ENCODE data around the gene GPER1. TPM values are rescaled to one million over a fixed set of nuclear protein-coding genes. Genes with fewer than 3 reads are reported as not detected.

The GPER1 gene
- total RNA-seq, 1 experiment from 2014 or later, result 2.9 TPM

DNA sequence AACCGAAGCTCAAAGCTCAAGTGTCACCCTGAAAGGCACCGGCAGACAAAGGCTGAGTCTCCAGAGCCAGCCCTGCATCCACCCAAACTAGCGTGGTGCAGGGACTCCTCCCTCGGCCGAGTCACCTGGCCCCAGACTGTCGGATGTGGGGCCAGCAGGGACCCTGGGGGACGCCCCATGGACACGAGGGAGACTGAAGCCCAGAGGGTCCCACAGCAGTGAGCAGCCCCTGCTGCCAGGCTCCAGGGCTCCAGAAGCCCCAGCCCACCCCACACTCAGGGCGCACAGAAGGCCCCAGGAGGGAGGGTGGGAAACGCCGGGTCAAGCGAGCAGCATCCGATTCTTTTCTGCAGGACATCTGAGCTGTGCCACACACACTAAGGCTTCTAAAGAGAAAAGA is 23.3 kb upstream of the GPER1 start:
- ATAC-seq, result no peak
- Histone ChIP-seq H3K27ac (ENCODE audit: low read length) (no peak overlapping the region), H3K4me1 (ENCODE audit: control insufficient read depth, insufficient read depth, low read length) (peaks cover 17% of the 10 kb centered on the region), H3K36me3 (ENCODE audit: control insufficient read depth, insufficient read depth, low read length) (no peaks in the 10 kb centered on the region), H3K4me3 (ENCODE audit: low read depth in 2 of 2, low read length in 2 of 2) (no peak overlapping the region), H3K9me3 (ENCODE audit: control insufficient read depth, insufficient read depth, low read depth, low read length) (no peaks in the 10 kb centered on the region), H3K27me3 (ENCODE audit: control insufficient read depth, insufficient read depth, low read length) (no peaks in the 10 kb centered on the region)
- no peak for DNase-seq (ENCODE audit: low read depth, low spot score)
- in situ Hi-C loops (cut with HindIII; ENCODE audit: low pct_unique_long_range_greater_than_20kb, low sequenced_read_pairs), result no loop called here
- intact Hi-C loops (cut with micrococcal nuclease; ENCODE audit: unreplicated experiment), result loop anchor here (2.0 kb wide), 1 partner anchor 72 kb away; no protein-coding TSS in a partner anchor
- ChIA-PET POLR2A (no interaction called here), CTCF (interaction anchor here (2.6 kb wide), 1 partner anchor 71 kb away, joined by 49 read pairs; no protein-coding TSS in a partner anchor)
- BruUV-seq (replicated peaks), result no TSS peak
- TF ChIP-seq SIN3A (IDR thresholded peaks at IDR 0.05; ENCODE audit: borderline replicate concordance, insufficient read depth, low read depth, low read length) (no peak), TCF7L2 (IDR thresholded peaks at IDR 0.05; ENCODE audit: low read depth, low read length) (no peak), POLR2AphosphoS5 (IDR thresholded peaks at IDR 0.05; ENCODE audit: low read depth, low read length) (no peak)
- TF ChIP-seq, protein P1, sequence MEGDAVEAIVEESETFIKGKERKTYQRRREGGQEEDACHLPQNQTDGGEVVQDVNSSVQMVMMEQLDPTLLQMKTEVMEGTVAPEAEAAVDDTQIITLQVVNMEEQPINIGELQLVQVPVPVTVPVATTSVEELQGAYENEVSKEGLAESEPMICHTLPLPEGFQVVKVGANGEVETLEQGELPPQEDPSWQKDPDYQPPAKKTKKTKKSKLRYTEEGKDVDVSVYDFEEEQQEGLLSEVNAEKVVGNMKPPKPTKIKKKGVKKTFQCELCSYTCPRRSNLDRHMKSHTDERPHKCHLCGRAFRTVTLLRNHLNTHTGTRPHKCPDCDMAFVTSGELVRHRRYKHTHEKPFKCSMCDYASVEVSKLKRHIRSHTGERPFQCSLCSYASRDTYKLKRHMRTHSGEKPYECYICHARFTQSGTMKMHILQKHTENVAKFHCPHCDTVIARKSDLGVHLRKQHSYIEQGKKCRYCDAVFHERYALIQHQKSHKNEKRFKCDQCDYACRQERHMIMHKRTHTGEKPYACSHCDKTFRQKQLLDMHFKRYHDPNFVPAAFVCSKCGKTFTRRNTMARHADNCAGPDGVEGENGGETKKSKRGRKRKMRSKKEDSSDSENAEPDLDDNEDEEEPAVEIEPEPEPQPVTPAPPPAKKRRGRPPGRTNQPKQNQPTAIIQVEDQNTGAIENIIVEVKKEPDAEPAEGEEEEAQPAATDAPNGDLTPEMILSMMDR (IDR thresholded peaks at IDR 0.05), result no peak
- TF ChIP-seq, protein P2, sequence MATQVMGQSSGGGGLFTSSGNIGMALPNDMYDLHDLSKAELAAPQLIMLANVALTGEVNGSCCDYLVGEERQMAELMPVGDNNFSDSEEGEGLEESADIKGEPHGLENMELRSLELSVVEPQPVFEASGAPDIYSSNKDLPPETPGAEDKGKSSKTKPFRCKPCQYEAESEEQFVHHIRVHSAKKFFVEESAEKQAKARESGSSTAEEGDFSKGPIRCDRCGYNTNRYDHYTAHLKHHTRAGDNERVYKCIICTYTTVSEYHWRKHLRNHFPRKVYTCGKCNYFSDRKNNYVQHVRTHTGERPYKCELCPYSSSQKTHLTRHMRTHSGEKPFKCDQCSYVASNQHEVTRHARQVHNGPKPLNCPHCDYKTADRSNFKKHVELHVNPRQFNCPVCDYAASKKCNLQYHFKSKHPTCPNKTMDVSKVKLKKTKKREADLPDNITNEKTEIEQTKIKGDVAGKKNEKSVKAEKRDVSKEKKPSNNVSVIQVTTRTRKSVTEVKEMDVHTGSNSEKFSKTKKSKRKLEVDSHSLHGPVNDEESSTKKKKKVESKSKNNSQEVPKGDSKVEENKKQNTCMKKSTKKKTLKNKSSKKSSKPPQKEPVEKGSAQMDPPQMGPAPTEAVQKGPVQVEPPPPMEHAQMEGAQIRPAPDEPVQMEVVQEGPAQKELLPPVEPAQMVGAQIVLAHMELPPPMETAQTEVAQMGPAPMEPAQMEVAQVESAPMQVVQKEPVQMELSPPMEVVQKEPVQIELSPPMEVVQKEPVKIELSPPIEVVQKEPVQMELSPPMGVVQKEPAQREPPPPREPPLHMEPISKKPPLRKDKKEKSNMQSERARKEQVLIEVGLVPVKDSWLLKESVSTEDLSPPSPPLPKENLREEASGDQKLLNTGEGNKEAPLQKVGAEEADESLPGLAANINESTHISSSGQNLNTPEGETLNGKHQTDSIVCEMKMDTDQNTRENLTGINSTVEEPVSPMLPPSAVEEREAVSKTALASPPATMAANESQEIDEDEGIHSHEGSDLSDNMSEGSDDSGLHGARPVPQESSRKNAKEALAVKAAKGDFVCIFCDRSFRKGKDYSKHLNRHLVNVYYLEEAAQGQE (IDR thresholded peaks at IDR 0.05; ENCODE audit: insufficient read depth in 1 of 2, low read depth in 2 of 2, low read length in 1 of 2), result no peak

DNA sequence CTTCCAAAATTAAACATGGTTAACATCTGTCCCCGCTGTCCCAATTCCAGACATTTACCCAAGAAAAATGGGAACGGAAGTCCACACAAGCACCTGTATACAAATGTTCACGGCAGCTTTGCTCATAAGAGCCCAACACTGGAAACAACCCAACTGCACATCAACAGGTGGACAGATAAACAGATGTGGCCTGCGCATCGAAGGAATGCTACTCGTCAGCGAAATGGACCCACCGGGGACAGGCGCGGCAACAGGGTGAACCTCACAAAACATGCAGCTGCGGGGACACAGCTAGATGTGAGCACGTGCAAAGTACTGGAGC is 22.7 kb upstream of the GPER1 start:
- intact Hi-C loops (cut with micrococcal nuclease; ENCODE audit: unreplicated experiment), result loop anchor here (2.0 kb wide), 1 partner anchor 72 kb away; no protein-coding TSS in a partner anchor
- CTCF ChIA-PET, result interaction anchor here (0.6 to 2.6 kb wide), 8 partner anchors 15 to 162 kb away, joined by 3 to 49 read pairs (median 4); partner anchors contain the start of genes COX19 and GPR146

More for the DNA sequence above, 22.7 kb upstream of the GPER1 start:
- H3K27ac ChIP-seq (ENCODE audit: low read length), result no peak overlapping the region
- TF ChIP-seq, protein P2 (IDR thresholded peaks at IDR 0.05; ENCODE audit: insufficient read depth in 1 of 2, low read depth in 2 of 2, low read length in 1 of 2), result no peak
- no peak for TF ChIP-seq POLR2AphosphoS5 (IDR thresholded peaks at IDR 0.05; ENCODE audit: low read depth, low read length)
- TF ChIP-seq, protein P1 (IDR thresholded peaks at IDR 0.05), result no peak
- TF ChIP-seq TCF7L2 (IDR thresholded peaks at IDR 0.05; ENCODE audit: low read depth, low read length), result no peak
- TF ChIP-seq SIN3A (IDR thresholded peaks at IDR 0.05; ENCODE audit: borderline replicate concordance, insufficient read depth, low read depth, low read length), result no peak
- no peaks in the 10 kb centered on the region for H3K9me3 ChIP-seq (ENCODE audit: control insufficient read depth, insufficient read depth, low read depth, low read length)
- DNase-seq (ENCODE audit: low read depth, low spot score) (no peak), ATAC-seq (no peak)
- no peaks in the 10 kb centered on the region for H3K27me3 ChIP-seq (ENCODE audit: control insufficient read depth, insufficient read depth, low read length)
- POLR2A ChIA-PET, result interaction anchor here (0.7 kb wide), 1 partner anchor 14 kb away, joined by 3 read pairs; no protein-coding TSS in a partner anchor
- no peaks in the 10 kb centered on the region for H3K36me3 ChIP-seq (ENCODE audit: control insufficient read depth, insufficient read depth, low read length)
- in situ Hi-C loops (cut with HindIII; ENCODE audit: low pct_unique_long_range_greater_than_20kb, low sequenced_read_pairs), result no loop called here
- no peak overlapping the region for H3K4me3 ChIP-seq (ENCODE audit: low read depth in 2 of 2, low read length in 2 of 2)
- H3K4me1 ChIP-seq (ENCODE audit: control insufficient read depth, insufficient read depth, low read length), result peaks cover 13% of the 10 kb centered on the region
- no TSS peak for BruUV-seq (replicated peaks)

All from Panc1 (cell line).